HG03280 (cell line): ENCODE results near the gene ATP10D.
"Not testable (repeated sequence)": the region's sequence is repeated elsewhere in the genome, so short reads cannot be mapped to it uniquely, and the experiment has no call there.

Experiments used
- ATAC-seq: cut with Tn5 transposase; IDR thresholded peaks from one replicate; pipeline ENCODE4 v1.9.1; 2021; ENCODE audit warnings: mild to moderate bottlenecking, moderate library complexity; ENCODE audit not compliant: unreplicated experiment

The ATP10D gene

GRCh38 chr4:47533689-47534347, 48.7 kb downstream of the ATP10D start:
- no peak for ATAC-seq

- no peak for ATAC-seq
These were observed 49.7 kb downstream of the ATP10D start for GRCh38 chr4:47534772-47535171.

GRCh38 chr4:47535567-47536147, 50.6 kb downstream of the ATP10D start:
- no peak for ATAC-seq

- no peak for ATAC-seq
These were observed 51.9 kb downstream of the ATP10D start for GRCh38 chr4:47536966-47537365.

GRCh38 chr4:47538111-47538824, 53.2 kb downstream of the ATP10D start:
- ATAC-seq = no peak

GRCh38 chr4:47538825-47539154, 53.7 kb downstream of the ATP10D start:
- no peak for ATAC-seq

- ATAC-seq = not testable (repeated sequence)
These were observed 57.6 kb downstream of the ATP10D start for GRCh38 chr4:47542640-47543039.

- ATAC-seq = no peak
These were observed 58.3 kb downstream of the ATP10D start for GRCh38 chr4:47543331-47543730.

- ATAC-seq = not testable (repeated sequence)
These were observed 65.3 kb downstream of the ATP10D start for GRCh38 chr4:47550357-47550756.

GRCh38 chr4:47550899-47551548, 65.9 kb downstream of the ATP10D start:
- no peak for ATAC-seq

GRCh38 chr4:47551682-47552081, 66.6 kb downstream of the ATP10D start:
- ATAC-seq = no peak

GRCh38 chr4:47553329-47554125, 68.5 kb downstream of the ATP10D start:
- no peak for ATAC-seq

GRCh38 chr4:47555920-47556319, 70.8 kb downstream of the ATP10D start:
- ATAC-seq = not testable (repeated sequence)

GRCh38 chr4:47557255-47557654, 72.2 kb downstream of the ATP10D start:
- ATAC-seq = no peak

GRCh38 chr4:47560682-47561081, 75.6 kb downstream of the ATP10D start:
- ATAC-seq = no peak

GRCh38 chr4:47561331-47561730, 76.3 kb downstream of the ATP10D start:
- ATAC-seq = no peak

GRCh38 chr4:47562297-47562696, 77.2 kb downstream of the ATP10D start:
- ATAC-seq = no peak

- ATAC-seq = no peak
These were observed 81.5 kb downstream of the ATP10D start for GRCh38 chr4:47566566-47566965.

- no peak for ATAC-seq
These were observed 81.9 kb downstream of the ATP10D start for GRCh38 chr4:47566969-47567368.

GRCh38 chr4:47567511-47567910, 82.4 kb downstream of the ATP10D start:
- no peak for ATAC-seq

GRCh38 chr4:47570816-47571215, 85.7 kb downstream of the ATP10D start:
- ATAC-seq = no peak
